Brain microvascular endothelial cell (primary cell): Measurements from ENCODE around the gene ADAM23.

Source experiments
- DNase-seq: peaks from one replicate; pipeline ENCODE4 v3.0.0-alpha.2; 2020
- H3K27ac ChIP-seq: fragments of 250-450 bp; sonication (Bioruptor Pico); 2 replicates; pipeline ENCODE4 v1.5.1; 2020; ENCODE audit warnings: mild to moderate bottlenecking, moderate library complexity
- H3K27me3 ChIP-seq: fragments of 250-450 bp; sonication (Bioruptor Pico); replicated peaks from 2 replicates; pipeline ENCODE4 v1.5.1; 2020; ENCODE audit warnings: mild to moderate bottlenecking
- H3K36me3 ChIP-seq: fragments of 250-450 bp; sonication (Bioruptor Pico); replicated peaks from 2 replicates; pipeline ENCODE4 v1.5.1; 2020; ENCODE audit warnings: mild to moderate bottlenecking
- H3K4me3 ChIP-seq: 2 replicates; pipeline ENCODE4 v1.5.1; 2011; ENCODE audit warnings: low read depth, mild to moderate bottlenecking, control low read depth, low read length, moderate library complexity
- in situ Hi-C: cut with HindIII; loops from 2 replicates; pipeline ENCODE4 v1.10.0; 2017; ENCODE audit warnings: low sequenced_read_pairs, low pct_ligation_motif_present
- TF ChIP-seq, protein P1 (sequence below): IDR thresholded peaks from 2 replicates; pipeline ENCODE4 v1.5.1; 2011; ENCODE audit warnings: low read depth, mild to moderate bottlenecking, moderate library complexity, low read length, control low read depth, inconsistent platforms; ENCODE audit errors: missing control alignments

Gene ADAM23

DNA sequence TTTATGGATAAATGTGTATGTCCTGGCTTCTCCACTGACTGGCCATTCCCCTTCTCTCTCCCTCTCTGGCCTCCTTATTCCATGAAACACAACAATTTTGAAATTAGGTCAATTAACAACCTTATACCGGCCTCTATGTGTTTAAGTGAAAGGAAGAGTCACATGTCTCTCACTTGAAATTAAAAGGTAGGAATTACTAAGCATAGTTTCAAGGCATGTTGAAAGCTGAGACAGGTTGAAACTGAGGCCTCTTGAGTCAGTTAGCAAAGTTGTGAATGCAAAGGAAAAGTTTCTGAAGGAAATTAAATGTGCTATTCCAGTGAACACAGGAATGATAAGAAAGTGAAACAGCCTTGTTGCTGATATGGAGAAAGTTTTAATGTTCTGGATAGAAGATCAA, 69.7 kb downstream of the ADAM23 start:
- TF ChIP-seq, protein P1, sequence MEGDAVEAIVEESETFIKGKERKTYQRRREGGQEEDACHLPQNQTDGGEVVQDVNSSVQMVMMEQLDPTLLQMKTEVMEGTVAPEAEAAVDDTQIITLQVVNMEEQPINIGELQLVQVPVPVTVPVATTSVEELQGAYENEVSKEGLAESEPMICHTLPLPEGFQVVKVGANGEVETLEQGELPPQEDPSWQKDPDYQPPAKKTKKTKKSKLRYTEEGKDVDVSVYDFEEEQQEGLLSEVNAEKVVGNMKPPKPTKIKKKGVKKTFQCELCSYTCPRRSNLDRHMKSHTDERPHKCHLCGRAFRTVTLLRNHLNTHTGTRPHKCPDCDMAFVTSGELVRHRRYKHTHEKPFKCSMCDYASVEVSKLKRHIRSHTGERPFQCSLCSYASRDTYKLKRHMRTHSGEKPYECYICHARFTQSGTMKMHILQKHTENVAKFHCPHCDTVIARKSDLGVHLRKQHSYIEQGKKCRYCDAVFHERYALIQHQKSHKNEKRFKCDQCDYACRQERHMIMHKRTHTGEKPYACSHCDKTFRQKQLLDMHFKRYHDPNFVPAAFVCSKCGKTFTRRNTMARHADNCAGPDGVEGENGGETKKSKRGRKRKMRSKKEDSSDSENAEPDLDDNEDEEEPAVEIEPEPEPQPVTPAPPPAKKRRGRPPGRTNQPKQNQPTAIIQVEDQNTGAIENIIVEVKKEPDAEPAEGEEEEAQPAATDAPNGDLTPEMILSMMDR = no peak
- Histone ChIP-seq H3K27ac (no peak overlapping the region), H3K27me3 (no peaks in the 10 kb centered on the region), H3K36me3 (no peaks in the 10 kb centered on the region), H3K4me3 (no peak overlapping the region)
- no peak for DNase-seq
- in situ Hi-C loops = no loop called here

DNA sequence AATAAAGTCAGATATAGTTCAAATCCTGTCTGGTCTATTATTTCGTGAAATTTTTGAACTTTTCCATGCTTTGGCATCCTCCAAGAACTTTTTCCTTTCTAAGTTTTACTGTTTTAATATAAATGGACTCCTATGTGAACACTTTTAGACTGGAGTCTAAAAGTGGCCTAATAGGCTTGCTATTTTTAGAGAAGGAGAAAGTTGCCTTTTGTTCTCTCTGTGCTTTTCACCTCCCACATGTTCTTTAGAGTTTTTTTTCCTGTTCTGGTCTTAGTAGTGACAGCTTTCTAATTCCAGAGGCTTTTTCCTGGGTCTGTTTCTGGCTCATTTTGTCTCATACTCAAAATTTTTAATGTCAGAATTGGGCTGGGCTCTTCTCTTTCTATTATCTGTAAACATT, 72.2 kb downstream of the ADAM23 start:
- TF ChIP-seq, protein P1 = no peak
- H3K27me3 ChIP-seq = no peaks in the 10 kb centered on the region
- no peak overlapping the region for H3K27ac ChIP-seq
- in situ Hi-C loops = no loop called here
- no peaks in the 10 kb centered on the region for H3K36me3 ChIP-seq
- no peak for DNase-seq
- no peak overlapping the region for H3K4me3 ChIP-seq

DNA sequence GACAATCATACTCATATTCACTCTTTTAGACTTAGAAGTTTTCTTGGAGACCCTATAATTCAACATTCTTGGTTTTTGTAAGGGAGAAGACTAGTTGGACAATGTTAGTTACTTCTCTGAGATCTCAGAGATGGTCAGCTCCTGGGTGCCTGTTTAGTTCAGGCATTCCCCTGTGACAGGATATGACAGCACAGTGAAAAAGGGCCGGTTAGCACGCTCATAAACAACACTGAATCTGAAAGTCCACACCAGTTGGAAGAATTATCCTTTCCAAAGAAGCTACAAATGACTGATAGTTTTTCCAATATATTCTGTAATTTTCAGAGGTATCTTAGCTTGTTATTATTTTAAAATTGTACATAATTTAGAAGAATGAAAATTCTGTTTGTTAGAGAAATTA, 75.7 kb downstream of the ADAM23 start:
- no peak overlapping the region for H3K4me3 ChIP-seq
- TF ChIP-seq, protein P1 = no peak
- in situ Hi-C loops = no loop called here
- DNase-seq = no peak
- no peaks in the 10 kb centered on the region for H3K36me3 ChIP-seq
- H3K27me3 ChIP-seq = no peaks in the 10 kb centered on the region
- no peak overlapping the region for H3K27ac ChIP-seq

DNA sequence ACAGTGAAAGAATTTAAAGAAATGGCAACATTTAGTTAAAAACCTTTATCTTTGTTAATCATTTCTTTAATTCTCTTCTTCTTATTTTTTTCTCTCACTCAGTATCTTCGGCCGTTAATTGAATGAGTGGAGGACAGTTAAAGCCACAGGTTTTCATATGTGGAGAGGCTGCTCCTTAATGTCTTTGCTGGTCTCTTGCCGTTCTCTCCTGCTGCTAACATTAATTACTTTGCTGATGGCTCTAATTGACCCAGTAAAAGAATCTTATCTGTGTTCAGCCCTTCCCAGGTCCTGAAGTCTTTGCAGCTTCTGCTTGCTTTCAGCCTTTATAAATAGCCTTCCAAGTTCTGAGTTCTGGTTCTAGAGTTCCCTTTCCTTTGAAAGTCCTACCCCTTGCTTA, 77.1 kb downstream of the ADAM23 start:
- Histone ChIP-seq H3K4me3 (no peak overlapping the region), H3K27ac (no peak overlapping the region), H3K27me3 (no peaks in the 10 kb centered on the region), H3K36me3 (no peaks in the 10 kb centered on the region)
- TF ChIP-seq, protein P1 = no peak
- no peak for DNase-seq
- in situ Hi-C loops = no loop called here

DNA sequence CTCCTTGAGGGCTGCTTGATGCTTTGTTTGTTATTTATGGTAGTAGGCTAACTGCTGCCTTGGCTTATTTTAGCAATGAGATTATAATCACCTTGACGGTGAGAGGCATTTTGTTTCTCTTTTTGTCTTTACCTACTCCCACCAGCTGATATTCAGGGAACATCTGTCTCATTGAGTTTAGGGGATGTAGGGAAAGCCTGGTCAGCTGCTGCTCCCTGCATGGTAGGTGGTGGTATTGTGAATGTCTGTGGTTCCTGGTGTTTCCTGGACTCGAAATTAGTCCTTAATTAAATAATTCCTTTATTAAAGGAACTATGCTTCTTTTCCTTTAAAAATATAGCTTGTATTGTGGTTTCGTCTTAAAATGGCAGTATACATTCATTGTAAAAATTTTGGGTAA, 77.8 kb downstream of the ADAM23 start:
- Histone ChIP-seq H3K36me3 (no peaks in the 10 kb centered on the region), H3K27ac (no peak overlapping the region), H3K4me3 (no peak overlapping the region), H3K27me3 (no peaks in the 10 kb centered on the region)
- in situ Hi-C loops = no loop called here
- DNase-seq = no peak
- TF ChIP-seq, protein P1 = no peak

DNA sequence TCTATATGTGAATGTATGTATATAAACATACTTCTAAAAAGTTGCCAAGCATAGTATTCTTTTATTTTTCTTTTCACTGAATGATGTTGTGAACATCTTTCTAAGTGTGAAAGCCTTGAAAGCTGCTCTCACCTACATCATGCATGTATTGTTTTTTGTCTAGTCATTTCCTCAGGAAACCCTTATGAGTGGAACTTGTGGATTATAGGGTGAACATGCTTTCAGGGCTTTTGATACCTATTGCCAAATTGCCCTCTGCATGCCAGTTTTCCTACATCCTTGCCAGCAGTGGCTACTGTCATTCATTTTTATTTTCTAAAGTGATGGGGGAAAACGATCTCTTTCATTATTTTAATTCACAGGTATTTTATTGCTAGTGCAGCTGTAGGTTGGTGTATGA, 78.3 kb downstream of the ADAM23 start:
- in situ Hi-C loops = no loop called here
- H3K27ac ChIP-seq = no peak overlapping the region
- H3K36me3 ChIP-seq = no peaks in the 10 kb centered on the region
- no peak for DNase-seq
- TF ChIP-seq, protein P1 = no peak
- H3K27me3 ChIP-seq = no peaks in the 10 kb centered on the region
- no peak overlapping the region for H3K4me3 ChIP-seq
